MCF 10A (cell line): ENCODE results near the gene SPON1. TPM values are rescaled to one million over a fixed set of nuclear protein-coding genes. Genes with fewer than 3 reads are reported as not detected.

Experiments used
- BruUV-seq: library from RNA; stranded (reverse); fragments of 400-500 nt; replicated peaks from 2 replicates; lab custom pipeline; 2021; lab: Mats Ljungman, UMichigan
- CTCF ChIA-PET: fragments of 300-600 bp; sonication (Branson Sonifier 250); formaldehyde crosslinking; extraction: SDS; loops from one replicate; lab custom pipeline; 2021; ENCODE audit warnings: antibody characterized with exemption, inconsistent platforms; lab: Yijun Ruan, JAX
- POLR2A ChIA-PET: fragments of 300-600, 350-650 bp; sonication (Branson Sonifier 250); formaldehyde crosslinking; extraction: SDS; loops from one replicate; lab custom pipeline; 2020; ENCODE audit warnings: antibody characterized with exemption, inconsistent platforms; lab: Yijun Ruan, JAX
- DNase-seq: peaks from one replicate; pipeline ENCODE4 v3.0.0-alpha.2; 2018; ENCODE audit not compliant: unreplicated experiment
- H3K27ac Mint-ChIP-seq: one replicate; pipeline ENCODE4 v1.8.0; 2022; ENCODE audit warnings: mild to moderate bottlenecking, low read depth, mixed read lengths; ENCODE audit not compliant: unreplicated experiment
- H3K27me3 Mint-ChIP-seq: one replicate; pipeline ENCODE4 v1.8.0; 2022; ENCODE audit warnings: mixed read lengths; ENCODE audit not compliant: insufficient read depth, unreplicated experiment
- H3K36me3 Mint-ChIP-seq: one replicate; pipeline ENCODE4 v1.8.0; 2022; ENCODE audit warnings: mild to moderate bottlenecking, moderate library complexity, mixed read lengths; ENCODE audit not compliant: insufficient read depth, unreplicated experiment
- H3K4me1 Mint-ChIP-seq: one replicate; pipeline ENCODE4 v1.8.0; 2022; ENCODE audit warnings: mixed read lengths; ENCODE audit not compliant: insufficient read depth, unreplicated experiment
- H3K4me3 Mint-ChIP-seq: one replicate; pipeline ENCODE4 v1.8.0; 2022; ENCODE audit warnings: mild to moderate bottlenecking, moderate library complexity, mixed read lengths; ENCODE audit not compliant: unreplicated experiment
- H3K9me3 Mint-ChIP-seq: one replicate; pipeline ENCODE4 v1.8.0; 2022; ENCODE audit warnings: mixed read lengths; ENCODE audit not compliant: unreplicated experiment
- intact Hi-C: fragments of 100-400 bp; cut with micrococcal nuclease; formaldehyde crosslinking; loops from 2 replicates; pipeline ENCODE4 v1.14.1; 2022
- total RNA-seq: library from RNA; stranded (reverse); gene quantifications from 2 replicates; pipeline ENCODE4 v1.2.3, GENCODE V29; 2022
- TF ChIP-seq, protein P1 (sequence below): fragments of 200-600 bp; IDR thresholded peaks from one replicate; pipeline ENCODE4 v1.8.0; 2022; ENCODE audit warnings: antibody characterized with exemption, mild to moderate bottlenecking; ENCODE audit not compliant: unreplicated experiment

The SPON1 gene
- total RNA-seq, 1 experiment from 2014 or later, result not detected

DNA sequence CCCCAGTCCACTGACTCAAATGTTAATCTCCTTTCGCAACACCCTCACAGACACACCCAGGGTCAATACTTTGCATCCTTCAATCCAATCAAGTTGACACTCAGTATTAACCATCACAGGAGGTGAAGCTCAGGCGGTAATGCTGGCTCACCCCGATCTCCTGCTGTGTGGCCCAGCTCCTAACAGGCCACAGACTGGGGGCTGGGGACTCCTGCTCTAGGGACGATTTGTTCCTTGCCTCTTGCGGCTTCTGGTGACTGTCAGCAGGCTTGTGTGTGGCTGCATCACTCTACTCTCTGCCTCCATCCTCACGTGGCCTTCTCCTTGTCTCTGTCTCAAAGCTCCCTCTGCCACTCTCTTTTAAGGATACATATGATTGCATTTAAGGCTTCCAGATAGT, 45.0 kb downstream of the SPON1 start:
- intact Hi-C loops, result no loop called here
- no peaks in the 10 kb centered on the region for H3K4me1 Mint-ChIP-seq
- BruUV-seq, result no TSS peak
- H3K27ac Mint-ChIP-seq, result no peak overlapping the region
- TF ChIP-seq, protein P1, sequence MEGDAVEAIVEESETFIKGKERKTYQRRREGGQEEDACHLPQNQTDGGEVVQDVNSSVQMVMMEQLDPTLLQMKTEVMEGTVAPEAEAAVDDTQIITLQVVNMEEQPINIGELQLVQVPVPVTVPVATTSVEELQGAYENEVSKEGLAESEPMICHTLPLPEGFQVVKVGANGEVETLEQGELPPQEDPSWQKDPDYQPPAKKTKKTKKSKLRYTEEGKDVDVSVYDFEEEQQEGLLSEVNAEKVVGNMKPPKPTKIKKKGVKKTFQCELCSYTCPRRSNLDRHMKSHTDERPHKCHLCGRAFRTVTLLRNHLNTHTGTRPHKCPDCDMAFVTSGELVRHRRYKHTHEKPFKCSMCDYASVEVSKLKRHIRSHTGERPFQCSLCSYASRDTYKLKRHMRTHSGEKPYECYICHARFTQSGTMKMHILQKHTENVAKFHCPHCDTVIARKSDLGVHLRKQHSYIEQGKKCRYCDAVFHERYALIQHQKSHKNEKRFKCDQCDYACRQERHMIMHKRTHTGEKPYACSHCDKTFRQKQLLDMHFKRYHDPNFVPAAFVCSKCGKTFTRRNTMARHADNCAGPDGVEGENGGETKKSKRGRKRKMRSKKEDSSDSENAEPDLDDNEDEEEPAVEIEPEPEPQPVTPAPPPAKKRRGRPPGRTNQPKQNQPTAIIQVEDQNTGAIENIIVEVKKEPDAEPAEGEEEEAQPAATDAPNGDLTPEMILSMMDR, result no peak
- ChIA-PET CTCF (no interaction called here), POLR2A (interaction anchor here (0.5 kb wide), 1 partner anchor 14 kb away, joined by 3 read pairs; no protein-coding TSS in a partner anchor)
- H3K9me3 Mint-ChIP-seq, result peaks cover 1% of the 10 kb centered on the region
- no peak for DNase-seq
- no peak overlapping the region for H3K4me3 Mint-ChIP-seq
- H3K36me3 Mint-ChIP-seq, result no peaks in the 10 kb centered on the region
- peaks cover 22% of the 10 kb centered on the region for H3K27me3 Mint-ChIP-seq

DNA sequence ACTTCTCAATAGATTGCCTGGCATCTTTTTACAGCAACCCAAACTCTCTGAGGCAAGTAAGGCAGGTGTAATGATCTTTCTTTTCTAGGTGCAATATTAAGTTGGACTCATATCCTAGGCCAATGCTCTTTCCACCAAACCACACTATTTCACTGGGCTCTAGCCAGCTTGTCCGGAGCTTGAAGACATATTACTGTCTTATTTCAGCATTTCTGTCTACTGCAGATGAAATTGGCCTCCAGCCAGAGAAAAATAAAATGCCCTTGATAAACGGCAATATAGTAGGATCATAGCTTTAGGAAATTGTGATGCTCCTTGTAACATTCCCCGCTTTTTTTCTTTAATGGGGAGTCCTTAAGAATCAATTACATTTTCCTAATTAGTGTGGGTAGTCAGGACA, 48.1 kb downstream of the SPON1 start:
- Mint-ChIP-seq H3K4me3 (no peak overlapping the region), H3K4me1 (peaks cover 4% of the 10 kb centered on the region), H3K27me3 (peaks cover 19% of the 10 kb centered on the region), H3K9me3 (no peaks in the 10 kb centered on the region), H3K27ac (no peak overlapping the region), H3K36me3 (no peaks in the 10 kb centered on the region)
- ChIA-PET POLR2A (no interaction called here), CTCF (no interaction called here)
- TF ChIP-seq, protein P1, result no peak
- BruUV-seq, result no TSS peak
- DNase-seq, result no peak
- intact Hi-C loops, result no loop called here

DNA sequence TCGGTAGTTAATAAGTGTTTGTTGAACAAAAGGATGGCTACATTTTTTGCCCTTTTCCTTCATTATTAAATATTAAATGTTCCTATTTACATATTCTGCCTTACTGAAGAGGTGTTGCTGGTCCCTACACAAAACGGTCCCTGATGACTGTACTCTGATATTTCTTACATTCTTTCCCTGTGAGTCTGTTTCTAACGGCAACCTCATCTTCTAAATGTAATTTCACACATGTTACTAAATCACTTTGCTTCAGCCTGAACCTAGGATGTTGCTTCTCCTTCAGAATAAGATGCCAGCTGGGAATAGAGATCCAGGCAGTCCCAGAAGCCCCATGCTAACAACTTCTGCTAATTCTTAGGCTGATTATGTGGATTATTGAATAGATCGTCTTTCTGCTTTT, 50.3 kb downstream of the SPON1 start:
- BruUV-seq, result no TSS peak
- peaks cover 11% of the 10 kb centered on the region for H3K4me1 Mint-ChIP-seq
- no peak overlapping the region for H3K27ac Mint-ChIP-seq
- CTCF ChIA-PET, result interaction anchor here (1.3 kb wide), 1 partner anchor 58 kb away, joined by 3 read pairs; no protein-coding TSS in a partner anchor
- TF ChIP-seq, protein P1, result no peak
- POLR2A ChIA-PET, result interaction anchor here (0.6 kb wide), 1 partner anchor 30 kb away, joined by 3 read pairs; no protein-coding TSS in a partner anchor
- no peaks in the 10 kb centered on the region for H3K36me3 Mint-ChIP-seq
- H3K4me3 Mint-ChIP-seq, result no peak overlapping the region
- intact Hi-C loops, result no loop called here
- no peaks in the 10 kb centered on the region for H3K27me3 Mint-ChIP-seq
- no peaks in the 10 kb centered on the region for H3K9me3 Mint-ChIP-seq
- DNase-seq, result no peak

DNA sequence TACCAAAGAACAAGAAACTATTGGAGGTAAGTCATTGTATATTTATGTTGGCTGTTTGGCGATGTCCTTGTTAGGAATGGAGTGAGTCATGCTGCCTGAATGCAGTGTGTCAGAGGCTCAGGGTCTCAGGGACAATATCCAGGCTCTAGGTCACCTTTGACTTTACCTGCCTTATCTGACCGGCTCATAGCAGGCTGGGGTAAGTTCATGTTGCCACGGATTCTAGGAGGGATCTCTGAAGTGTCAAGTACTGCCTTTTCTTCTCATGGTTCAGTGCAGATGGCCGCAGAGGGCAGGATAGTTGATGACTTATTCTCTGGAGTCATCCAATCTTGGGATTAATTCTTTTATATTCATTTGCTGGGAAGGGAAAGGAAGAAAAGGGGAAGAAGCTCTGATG, 53.2 kb downstream of the SPON1 start:
- no peak overlapping the region for H3K4me3 Mint-ChIP-seq

More for the DNA sequence above, 53.2 kb downstream of the SPON1 start:
- Mint-ChIP-seq H3K9me3 (no peaks in the 10 kb centered on the region), H3K27ac (no peak overlapping the region), H3K27me3 (no peaks in the 10 kb centered on the region), H3K4me1 (peaks cover 11% of the 10 kb centered on the region), H3K36me3 (no peaks in the 10 kb centered on the region)
- intact Hi-C loops, result no loop called here
- TF ChIP-seq, protein P1, result no peak
- BruUV-seq, result no TSS peak
- DNase-seq, result peak; percentile 64
- ChIA-PET CTCF (interaction anchor here (0.8 kb wide), 1 partner anchor 60 kb away, joined by 3 read pairs; no protein-coding TSS in a partner anchor), POLR2A (no interaction called here)
